Gastrocnemius medialis (tissue), 4 donors: ENCODE data around the gene GRIA1.

Source experiments
- POLR2A ChIP-seq, 2 donors: fragments of 450-650 bp; IDR thresholded peaks; one replicate each; pipeline ENCODE4 v1.6.1; 2017; ENCODE audit warnings: antibody characterized with exemption in 2 of 2, mild to moderate bottlenecking in 2 of 2, moderate library complexity in 2 of 2
- TF ChIP-seq, protein P1 (sequence below), 5 experiments: fragments of 450-650 bp in 3 of 5; fragments of 200-600 bp in 2 of 5; sonication (generic) in 2 of 5; IDR thresholded peaks in 4 of 5; conservative IDR thresholded peaks in 1 of 5; 1 replicate in 4 of 5; 2 replicates in 1 of 5; pipeline ENCODE4 v1.5.1; 2016 to 2019; ENCODE audit warnings: antibody characterized with exemption in 5 of 5, mild to moderate bottlenecking in 3 of 5, moderate library complexity in 3 of 5

DNA sequence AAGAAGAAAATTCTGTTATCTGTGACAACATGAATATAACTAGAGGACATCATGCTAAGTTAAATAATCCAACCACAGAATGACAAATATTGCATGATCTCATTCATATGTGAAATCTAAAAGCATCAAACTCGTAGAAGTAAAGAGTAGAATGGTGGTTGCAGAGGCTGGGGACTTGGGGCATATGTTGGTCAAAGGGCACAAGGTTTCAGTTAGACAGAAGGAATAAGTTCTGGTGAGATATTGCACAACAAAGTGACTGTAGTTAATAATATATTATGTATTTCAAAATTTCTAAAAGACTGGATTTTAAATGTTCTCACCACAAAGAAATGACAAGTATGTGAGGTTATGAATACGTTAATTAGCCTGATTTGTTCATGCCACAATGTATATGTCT is 24.8 kb downstream of the GRIA1 start:
- TF ChIP-seq, protein P1, sequence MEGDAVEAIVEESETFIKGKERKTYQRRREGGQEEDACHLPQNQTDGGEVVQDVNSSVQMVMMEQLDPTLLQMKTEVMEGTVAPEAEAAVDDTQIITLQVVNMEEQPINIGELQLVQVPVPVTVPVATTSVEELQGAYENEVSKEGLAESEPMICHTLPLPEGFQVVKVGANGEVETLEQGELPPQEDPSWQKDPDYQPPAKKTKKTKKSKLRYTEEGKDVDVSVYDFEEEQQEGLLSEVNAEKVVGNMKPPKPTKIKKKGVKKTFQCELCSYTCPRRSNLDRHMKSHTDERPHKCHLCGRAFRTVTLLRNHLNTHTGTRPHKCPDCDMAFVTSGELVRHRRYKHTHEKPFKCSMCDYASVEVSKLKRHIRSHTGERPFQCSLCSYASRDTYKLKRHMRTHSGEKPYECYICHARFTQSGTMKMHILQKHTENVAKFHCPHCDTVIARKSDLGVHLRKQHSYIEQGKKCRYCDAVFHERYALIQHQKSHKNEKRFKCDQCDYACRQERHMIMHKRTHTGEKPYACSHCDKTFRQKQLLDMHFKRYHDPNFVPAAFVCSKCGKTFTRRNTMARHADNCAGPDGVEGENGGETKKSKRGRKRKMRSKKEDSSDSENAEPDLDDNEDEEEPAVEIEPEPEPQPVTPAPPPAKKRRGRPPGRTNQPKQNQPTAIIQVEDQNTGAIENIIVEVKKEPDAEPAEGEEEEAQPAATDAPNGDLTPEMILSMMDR (IDR thresholded peaks at IDR 0.05 in 4 of 5, conservative IDR thresholded peaks at IDR 0.05 in 1 of 5) = no peak
- no peak for TF ChIP-seq POLR2A (IDR thresholded peaks at IDR 0.05)
